ENCODE results near the gene PAK2. TPM values are rescaled to one million over a fixed set of nuclear protein-coding genes. Genes with fewer than 3 reads are reported as not detected.

Gene PAK2
- total and polyA plus RNA-seq, 7 donors, result 17.3 to 79.4 (median 44.3) TPM

DNA sequence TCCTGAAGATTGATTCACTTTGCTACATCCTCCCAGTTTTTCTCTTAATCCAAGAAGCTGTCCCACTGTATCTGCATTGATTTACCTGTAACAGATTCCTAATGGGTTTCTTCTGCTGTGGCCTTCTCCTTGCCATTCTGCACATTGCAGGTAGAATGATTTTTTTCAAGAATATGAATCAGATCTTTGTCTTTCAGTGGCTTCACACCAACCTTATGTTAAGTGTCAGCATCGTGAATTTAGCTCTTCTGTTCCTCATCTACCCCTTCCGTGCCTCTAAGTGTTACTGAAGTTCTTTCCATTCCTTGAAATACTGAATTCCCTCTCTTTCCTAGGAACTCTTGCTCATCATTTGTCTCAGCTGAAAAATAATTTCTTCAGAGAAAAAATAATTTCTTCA lies 135.6 kb downstream of the PAK2 start:
- no peak for DNase-seq
- Histone ChIP-seq H3K9me3 (no peaks in the 10 kb centered on the region), H3K27me3 (ENCODE audit: insufficient read depth in 3 of 3, low read length in 2 of 3) (no peaks in the 10 kb centered on the region), H3K4me3 (no peak overlapping the region), H3K27ac (no peak overlapping the region), H3K4me1 (peaks cover 7% of the 10 kb centered on the region), H3K36me3 (ENCODE audit: insufficient read depth in 1 of 2, low read depth in 1 of 2) (peaks cover 0 to 13% of the 10 kb centered on the region in 2 donors)
- intact Hi-C loops (cut with DNase I), result no loop called here
- no peak for ATAC-seq
- 86 to 90% (median 90%) methylated on average over 2 of the region's 2 CpGs for WGBS, 3 donors
- TF ChIP-seq CTCF (IDR thresholded peaks at IDR 0.05), result no peak

Other genes with a start within 250 kb of the PAK2 start
- gene RNF168, start 236.1 kb upstream of the PAK2 start, total RNA-seq, result 10 to 100 TPM in 3 of 4 donors, 1 to 10 TPM in 1; 9.9 to 22.1 (median 15.8) TPM
- 10 to 100 TPM in 1 of 3 donors, 1 to 10 TPM in 2; 3.6 to 11.6 (median 9.9) TPM for gene RNF168, start 236.1 kb upstream of the PAK2 start, polyA plus RNA-seq
- gene SMCO1, start 224.5 kb upstream of the PAK2 start, total RNA-seq, result 10 to 100 TPM in 2 of 4 donors, 1 to 10 TPM in 2; 1.2 to 16.9 (median 8.8) TPM
- 10 to 100 TPM in 1 of 3 donors, 1 to 10 TPM in 2; 4.1 to 11.4 (median 5.2) TPM for gene SMCO1, start 224.5 kb upstream of the PAK2 start, polyA plus RNA-seq
- 10 to 100 TPM in 2 of 4 donors, 1 to 10 TPM in 2; 4.4 to 15.9 (median 10.4) TPM for gene WDR53, start 171.3 kb upstream of the PAK2 start, total RNA-seq
- 10 to 100 TPM in 2 of 3 donors, 1 to 10 TPM in 1; 8.5 to 18.9 (median 10.5) TPM for gene WDR53, start 171.3 kb upstream of the PAK2 start, polyA plus RNA-seq
- gene FBXO45, start 171.2 kb upstream of the PAK2 start, total RNA-seq, result 10 to 100 TPM; 11.0 to 21.1 (median 14.6) TPM
- 10 to 100 TPM in 2 of 3 donors, 1 to 10 TPM in 1; 9.2 to 37.0 (median 20.4) TPM for gene FBXO45, start 171.2 kb upstream of the PAK2 start, polyA plus RNA-seq
- gene NRROS, start 100.2 kb upstream of the PAK2 start, total RNA-seq, result 1 to 10 TPM; 1.9 to 3.0 (median 2.6) TPM
- 1 to 10 TPM in 1 of 3 donors, under 1 TPM in 2; 0.83 to 1.7 (median 0.83) TPM for gene NRROS, start 100.2 kb upstream of the PAK2 start, polyA plus RNA-seq
- gene CEP19, start 27.6 kb upstream of the PAK2 start, total RNA-seq, result under 1 TPM; 0.30 to 0.97 (median 0.63) TPM
- 1 to 10 TPM in 2 of 3 donors, under 1 TPM in 1; 0.60 to 6.2 (median 1.1) TPM for gene CEP19, start 27.6 kb upstream of the PAK2 start, polyA plus RNA-seq
- 10 to 100 TPM; 16.2 to 23.6 (median 19.7) TPM for gene PIGX, start 27.5 kb upstream of the PAK2 start, total RNA-seq
- gene PIGX, start 27.5 kb upstream of the PAK2 start, polyA plus RNA-seq, result 10 to 100 TPM in 2 of 3 donors, 1 to 10 TPM in 1; 7.5 to 43.4 (median 19.0) TPM
- gene SENP5, start 128.1 kb downstream of the PAK2 start, total RNA-seq, result 10 to 100 TPM; 15.5 to 30.6 (median 24.9) TPM
- 10 to 100 TPM in 1 of 3 donors, 1 to 10 TPM in 2; 8.1 to 37.7 (median 9.3) TPM for gene SENP5, start 128.1 kb downstream of the PAK2 start, polyA plus RNA-seq
- gene NCBP2, start 202.7 kb downstream of the PAK2 start, total RNA-seq, result 10 to 100 TPM; 37.0 to 53.2 (median 48.7) TPM
- 10 to 100 TPM; 33.1 to 78.5 (median 55.7) TPM for gene NCBP2, start 202.7 kb downstream of the PAK2 start, polyA plus RNA-seq
- gene PIGZ, start 229.0 kb downstream of the PAK2 start, total RNA-seq, result 1 to 10 TPM; 3.2 to 8.0 (median 4.2) TPM
- gene PIGZ, start 229.0 kb downstream of the PAK2 start, polyA plus RNA-seq, result 1 to 10 TPM; 2.9 to 3.5 (median 3.4) TPM